A673 (cell line): ENCODE data around the gene PSME3IP1.

Source experiments
- CTCF ChIP-seq: fragments of 300-800, 200-600 bp; sonication (generic); conservative IDR thresholded peaks from 2 replicates; pipeline ENCODE4 v1.5.1; 2017; ENCODE audit warnings: low read depth, mild to moderate bottlenecking, antibody characterized with exemption, low read length, moderate library complexity, mixed read lengths
- EZH2 ChIP-seq: fragments of 200-600 bp; sonication (generic); IDR thresholded peaks from 2 replicates; pipeline ENCODE4 v1.6.1; 2017; ENCODE audit warnings: borderline replicate concordance, low read depth, mild to moderate bottlenecking, mixed read lengths, antibody characterized with exemption, low read length; ENCODE audit not compliant: poor library complexity, severe bottlenecking

GRCh38 chr16:57141822-57142631, 43.8 kb downstream of the PSME3IP1 start:
- no peak for TF ChIP-seq CTCF
- no peak for TF ChIP-seq EZH2
